GM12891 (cell line): ENCODE results near the gene ARHGAP15.

Experiments used
- POLR2A ChIP-seq: IDR thresholded peaks from 2 replicates; pipeline ENCODE4 v1.6.1; 2011; ENCODE audit warnings: low read depth, low read length, control low read depth
- POLR2AphosphoS5 ChIP-seq: IDR thresholded peaks from 2 replicates; pipeline ENCODE4 v1.6.1; 2011; ENCODE audit warnings: low read depth, low read length, control low read depth
- SPI1 ChIP-seq: IDR thresholded peaks from 2 replicates; pipeline ENCODE4 v1.6.1; 2011; ENCODE audit warnings: low read depth, low read length, control low read depth
- TAF1 ChIP-seq: IDR thresholded peaks from 2 replicates; pipeline ENCODE4 v1.6.1; 2011; ENCODE audit warnings: low read depth, low read length, control low read depth

DNA sequence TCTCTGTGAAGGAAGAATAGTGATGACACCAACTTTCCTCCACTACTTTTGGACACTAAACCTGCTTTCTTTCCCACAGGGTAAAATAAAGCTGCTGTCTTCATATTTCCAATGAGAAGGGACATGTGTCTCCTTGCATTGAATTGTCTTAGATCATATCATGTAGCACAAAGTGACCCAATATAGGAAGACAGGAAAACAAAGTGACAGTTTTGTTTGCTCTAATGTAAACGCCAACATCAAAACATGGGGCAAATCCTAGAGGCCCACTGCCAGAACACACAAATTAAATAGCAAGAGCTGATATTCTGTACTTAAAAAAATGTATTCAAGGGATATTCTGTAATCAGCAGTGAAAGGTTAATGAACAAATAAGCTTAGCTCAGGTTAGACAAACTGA is 36.1 kb downstream of the ARHGAP15 start:
- TF ChIP-seq POLR2A, result no peak
- TF ChIP-seq POLR2AphosphoS5, result no peak
- no peak for TF ChIP-seq TAF1
- no peak for TF ChIP-seq SPI1
